Medulla oblongata (tissue), 1 donor: ENCODE results near the gene TCL1A.

Experiments
- DNase-seq: peaks from one replicate; pipeline ENCODE4 v3.0.0-alpha.2; 2015; ENCODE audit errors: extremely low spot score

Gene TCL1A

DNA sequence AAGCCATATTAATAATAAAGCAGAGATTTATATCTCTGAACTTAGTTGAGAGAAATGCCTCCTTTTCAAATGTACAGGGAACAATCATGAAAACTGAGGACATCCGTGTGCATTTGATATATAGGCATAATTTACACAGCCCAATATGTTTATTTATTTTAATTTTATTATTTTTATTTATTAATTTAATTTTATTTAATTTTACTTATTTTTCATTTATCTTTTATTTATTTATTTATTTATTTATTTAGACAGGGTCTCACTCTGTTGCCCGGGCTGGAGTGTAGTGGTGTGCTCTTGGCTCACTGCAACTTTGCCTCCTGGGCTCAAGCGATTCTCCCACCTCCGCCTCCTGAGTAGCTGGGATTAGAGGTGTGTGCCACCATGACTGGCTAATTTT is 8.4 kb downstream of the TCL1A start:
- DNase-seq, result no peak

DNA sequence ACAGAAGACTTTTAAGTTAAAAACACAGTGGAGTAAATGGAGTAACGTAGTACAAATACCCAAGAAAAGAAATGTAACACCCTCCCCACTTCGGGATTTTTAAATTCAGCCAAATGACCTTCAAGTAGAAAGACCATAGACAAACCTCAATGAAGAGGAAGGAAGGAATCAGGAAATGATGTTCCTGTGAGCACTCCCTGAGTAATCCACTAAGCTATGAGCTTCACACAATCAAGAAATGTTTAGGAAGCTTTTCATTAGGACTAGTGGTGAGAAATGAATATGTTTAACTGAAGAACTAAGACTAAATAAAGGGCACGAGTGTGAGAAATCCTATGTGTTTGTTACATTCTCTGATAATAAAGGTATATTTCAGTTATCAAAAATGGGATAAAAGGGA is 10.1 kb downstream of the TCL1A start:
- DNase-seq, result no peak

DNA sequence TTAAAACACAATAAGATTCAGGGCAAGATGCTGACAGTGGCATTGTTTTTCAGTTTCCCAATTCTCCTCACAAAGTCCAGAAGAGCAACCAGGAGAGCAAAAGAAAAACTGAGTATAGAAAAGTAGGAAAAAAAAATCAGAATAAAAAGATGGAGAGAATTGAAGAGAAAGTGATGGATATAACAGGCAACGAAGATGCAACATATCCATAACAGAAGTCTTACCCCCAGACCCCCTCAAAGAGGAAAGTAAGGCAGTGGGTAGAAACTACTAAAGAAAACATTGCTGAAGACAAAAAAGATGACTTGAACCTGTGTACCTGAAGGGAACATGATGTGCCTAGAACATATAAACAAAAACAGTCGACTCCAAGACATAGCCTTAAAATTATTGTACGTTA is 10.6 kb downstream of the TCL1A start:
- DNase-seq, result no peak

DNA sequence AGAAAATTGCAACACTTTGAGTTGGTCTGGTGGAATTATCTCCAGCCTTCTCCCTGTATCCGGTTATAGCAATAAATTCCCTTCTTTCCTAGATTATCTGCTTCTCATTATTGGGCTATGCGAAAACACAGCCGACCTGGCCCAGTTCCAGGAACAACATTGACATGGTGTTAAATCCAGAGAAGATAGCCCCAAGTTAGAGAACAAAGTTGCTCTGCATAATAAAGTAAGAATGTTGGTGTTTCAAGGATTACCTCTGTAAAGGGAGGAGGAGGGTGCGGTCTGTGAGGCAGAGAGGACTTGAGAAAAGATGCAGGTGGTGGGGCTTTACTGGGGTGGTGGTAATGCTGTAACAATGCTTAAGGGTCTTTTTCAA is 12.1 kb downstream of the TCL1A start:
- no peak for DNase-seq

DNA sequence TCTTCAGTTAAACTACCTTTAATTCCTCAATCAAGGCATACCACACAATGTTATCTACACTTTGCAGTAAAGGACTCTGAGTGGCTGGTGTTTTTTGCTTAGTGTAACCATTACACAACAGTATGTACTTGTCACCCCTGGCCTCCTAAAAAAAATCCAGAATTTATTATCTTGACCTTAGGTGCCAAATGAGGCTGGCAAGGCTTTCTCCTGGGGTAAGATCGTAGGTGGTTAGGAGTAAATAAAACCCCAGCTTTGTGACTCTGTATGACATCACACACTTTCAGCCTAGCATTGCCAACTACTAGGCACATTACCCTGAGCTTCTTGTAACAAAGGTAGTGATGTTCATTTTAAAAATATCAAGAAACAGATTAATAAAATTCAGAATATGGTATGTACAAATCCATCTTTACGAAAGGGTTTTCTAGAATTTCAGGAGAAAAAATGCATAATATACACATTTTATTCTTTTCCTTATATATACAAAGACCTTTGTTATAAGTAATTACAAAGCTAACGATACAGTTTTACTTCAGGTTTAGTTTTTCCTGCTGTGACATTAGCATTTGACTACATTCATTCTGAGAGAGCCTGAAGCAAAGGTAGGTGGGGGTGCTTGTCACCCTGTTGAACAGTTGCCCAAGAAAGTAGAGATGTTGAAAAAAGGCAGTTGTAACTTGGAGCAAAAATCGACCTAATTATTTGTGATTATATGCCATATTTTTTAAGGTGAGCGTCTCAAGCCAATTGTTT is 13.5 kb downstream of the TCL1A start:
- no peak for DNase-seq

DNA sequence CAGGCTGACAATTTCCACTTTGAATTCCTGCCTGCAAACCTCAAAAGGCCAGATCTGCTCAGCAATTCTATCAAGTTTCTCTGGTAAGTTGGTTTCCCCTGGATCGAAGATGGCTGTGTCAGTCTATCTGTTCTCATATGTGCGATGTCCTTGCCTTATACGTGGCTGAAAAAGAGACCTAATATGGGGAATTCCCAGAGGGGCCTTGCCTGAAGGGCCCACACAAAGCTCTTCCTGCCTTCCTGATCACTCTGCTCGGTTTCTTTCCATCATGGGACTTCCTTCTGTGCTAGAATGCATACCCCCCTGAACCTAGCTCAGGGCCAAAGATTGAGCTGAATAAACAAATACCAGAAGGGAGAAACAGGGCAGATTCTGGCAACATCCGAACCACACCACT is 14.5 kb downstream of the TCL1A start:
- DNase-seq, result no peak

DNA sequence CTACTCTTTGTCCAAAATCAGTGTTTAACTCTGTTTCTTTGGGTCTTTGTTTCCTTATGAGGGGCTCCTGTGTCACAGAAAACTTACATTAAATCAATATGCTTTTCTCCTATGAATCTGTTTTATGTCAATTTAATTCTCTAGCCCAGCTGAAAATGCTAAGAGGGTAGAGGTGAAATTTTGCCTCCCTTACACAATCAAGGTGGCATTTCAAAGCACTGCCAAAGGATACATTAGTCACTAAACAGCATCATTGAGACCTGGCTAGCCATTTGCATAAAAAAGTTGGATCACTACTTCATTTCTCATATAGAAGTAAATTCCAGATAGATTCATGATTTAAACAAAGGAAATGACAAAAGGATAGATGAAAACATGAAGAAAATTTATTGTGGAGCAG is 15.6 kb downstream of the TCL1A start:
- no peak for DNase-seq

DNA sequence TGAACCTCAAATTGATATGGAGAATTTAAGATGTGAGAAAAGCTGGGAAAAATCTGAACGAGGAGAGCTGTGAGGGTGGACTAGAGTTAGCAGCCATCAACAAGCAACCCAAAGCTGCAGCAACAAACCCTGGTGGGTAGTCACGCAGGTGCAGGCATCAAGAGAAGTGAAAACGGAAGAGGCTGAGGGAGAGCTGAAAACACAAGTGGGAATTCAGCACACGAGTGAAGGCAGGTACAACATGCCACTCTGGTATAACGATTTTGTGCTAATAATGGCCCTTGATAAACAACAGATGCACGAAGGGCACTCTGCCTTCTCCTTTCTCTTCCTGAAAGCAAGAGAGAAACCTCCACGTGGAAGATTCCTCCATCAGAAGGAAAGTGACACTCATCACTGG is 16.2 kb downstream of the TCL1A start:
- DNase-seq, result no peak

DNA sequence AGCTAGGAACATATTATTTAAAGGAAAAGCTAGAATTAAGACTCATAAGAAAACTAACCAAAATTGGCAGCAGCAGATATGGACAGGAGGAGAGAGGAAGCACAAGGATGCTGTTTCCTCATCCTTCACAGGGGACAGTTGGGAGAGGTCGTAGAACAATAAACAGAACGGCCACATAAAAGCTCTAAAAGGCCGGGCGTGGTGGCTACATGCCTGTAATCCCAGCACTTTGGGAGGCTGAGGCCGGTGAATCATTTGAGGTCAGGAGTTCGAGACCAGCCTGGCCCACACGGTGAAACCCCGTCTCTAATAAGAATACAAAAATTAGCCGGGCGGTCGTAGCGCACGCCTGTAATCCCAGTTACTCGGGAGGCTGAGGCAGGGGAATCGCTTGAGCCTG is 17.2 kb downstream of the TCL1A start:
- no peak for DNase-seq

DNA sequence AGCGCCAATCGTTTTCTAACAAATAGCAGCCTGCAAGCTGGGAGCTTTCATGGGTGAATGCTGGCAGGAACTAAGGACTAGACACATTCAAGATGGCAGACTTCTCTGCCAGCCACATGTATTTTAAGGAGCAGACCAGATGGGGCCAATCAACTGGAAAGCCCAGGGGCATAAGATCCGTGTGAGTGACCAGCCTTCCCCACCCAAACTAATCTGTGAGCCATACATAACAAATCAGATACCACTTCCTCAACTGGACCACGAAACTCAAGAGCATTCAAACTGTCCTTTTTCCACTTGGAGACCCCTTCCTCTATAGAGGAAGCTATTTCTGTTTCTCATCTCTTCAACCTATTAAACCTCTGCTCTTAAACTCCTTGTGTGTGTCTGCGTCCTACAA is 18.0 kb downstream of the TCL1A start:
- no peak for DNase-seq

DNA sequence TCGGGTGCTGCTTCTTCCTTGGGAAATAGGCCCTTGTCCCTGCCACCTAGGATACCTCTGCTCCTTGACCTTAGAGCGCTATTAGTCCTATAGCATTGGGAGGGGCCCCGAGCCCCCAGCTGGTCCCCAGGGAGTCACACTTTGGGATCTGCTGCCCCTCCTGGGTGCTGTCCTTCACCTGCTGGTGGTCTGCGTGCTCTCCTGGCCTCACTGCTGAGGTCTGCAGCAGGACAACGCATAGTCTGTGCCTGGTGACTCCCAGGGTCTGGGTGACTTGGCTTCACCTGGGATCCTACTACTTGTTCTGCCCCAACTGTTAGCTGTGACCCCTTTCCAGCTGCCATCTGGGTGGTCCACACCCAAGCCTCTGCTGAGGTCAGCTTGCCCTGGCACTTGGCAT is 18.9 kb downstream of the TCL1A start:
- DNase-seq, result no peak

DNA sequence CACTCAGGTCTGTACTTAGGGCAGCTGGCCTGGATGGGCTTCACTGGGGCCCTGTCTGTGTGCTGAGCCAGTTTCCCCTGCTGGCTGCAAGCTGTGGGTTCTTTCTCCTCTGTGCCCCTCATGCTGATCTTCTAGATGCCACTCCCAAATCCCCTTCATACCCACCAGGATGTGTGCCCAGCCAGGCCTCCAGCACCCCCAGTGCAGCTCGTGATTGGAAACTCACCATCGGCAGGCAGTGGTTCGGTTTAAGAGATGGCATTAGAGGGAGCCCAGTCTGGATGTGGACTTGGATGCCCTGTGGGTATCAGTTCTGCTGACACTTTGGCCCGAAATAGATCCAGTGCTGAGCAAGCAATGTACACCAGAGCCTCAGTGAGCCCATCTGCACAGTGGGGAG is 21.8 kb downstream of the TCL1A start:
- DNase-seq, result no peak

DNA sequence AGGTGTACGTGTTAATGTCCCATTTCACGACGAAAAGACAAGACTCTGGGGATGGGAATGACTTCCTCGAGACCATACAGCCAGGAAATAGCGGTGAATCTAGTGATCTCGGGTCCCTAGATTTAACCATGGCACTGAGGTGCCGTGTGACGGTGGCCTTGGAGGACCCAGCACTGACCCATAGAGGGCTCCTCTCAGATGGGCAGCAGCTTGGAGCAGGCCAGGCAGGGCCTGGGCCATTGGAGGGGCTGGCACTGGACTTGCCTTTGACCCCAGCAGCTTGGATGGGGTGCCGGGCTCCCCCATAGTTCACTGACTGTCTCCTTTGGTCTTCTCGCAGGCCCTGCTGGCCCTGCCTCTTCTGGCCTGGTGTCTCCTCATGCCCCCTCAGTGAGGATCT is 22.3 kb downstream of the TCL1A start:
- DNase-seq, result no peak

DNA sequence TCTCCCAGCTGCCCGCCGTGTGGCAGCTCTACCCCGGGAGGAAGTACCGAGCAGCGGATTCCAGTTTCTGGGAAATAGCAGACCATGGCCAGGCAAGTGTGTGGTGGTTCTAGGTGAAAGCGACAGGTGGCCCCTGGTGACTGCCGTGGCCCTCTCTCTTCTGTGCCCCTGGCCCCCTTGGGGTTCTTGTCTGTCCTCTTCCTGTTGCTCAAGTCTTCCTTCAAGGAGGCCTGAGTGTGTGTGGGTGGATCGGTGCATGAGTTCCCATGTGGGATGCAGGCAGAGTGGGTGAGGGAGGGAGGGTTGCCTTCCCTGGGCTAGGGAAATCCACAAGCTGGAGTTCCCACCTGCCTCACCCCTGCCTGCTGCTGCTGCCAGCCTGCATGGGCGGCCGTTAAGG is 23.1 kb downstream of the TCL1A start:
- DNase-seq, result no peak

DNA sequence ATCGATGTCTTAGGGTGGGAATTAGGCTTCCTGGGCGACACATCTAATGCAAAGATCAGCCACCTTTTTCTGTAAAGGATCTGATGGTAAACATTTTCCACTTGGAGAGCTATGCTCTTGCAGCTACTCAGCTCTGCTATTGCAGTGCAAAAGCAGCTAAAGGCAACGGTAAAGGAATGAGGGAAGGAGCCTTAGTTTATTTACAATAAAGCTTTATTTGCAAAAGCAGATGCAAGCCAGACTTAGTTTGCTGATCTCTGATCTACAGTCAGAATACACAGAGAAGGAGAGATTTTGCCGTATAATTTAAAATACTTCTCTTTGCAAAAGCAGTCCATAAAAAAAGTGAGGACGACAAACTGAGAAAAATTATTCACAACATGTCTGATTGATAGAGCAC is 24.5 kb downstream of the TCL1A start:
- DNase-seq, result no peak

DNA sequence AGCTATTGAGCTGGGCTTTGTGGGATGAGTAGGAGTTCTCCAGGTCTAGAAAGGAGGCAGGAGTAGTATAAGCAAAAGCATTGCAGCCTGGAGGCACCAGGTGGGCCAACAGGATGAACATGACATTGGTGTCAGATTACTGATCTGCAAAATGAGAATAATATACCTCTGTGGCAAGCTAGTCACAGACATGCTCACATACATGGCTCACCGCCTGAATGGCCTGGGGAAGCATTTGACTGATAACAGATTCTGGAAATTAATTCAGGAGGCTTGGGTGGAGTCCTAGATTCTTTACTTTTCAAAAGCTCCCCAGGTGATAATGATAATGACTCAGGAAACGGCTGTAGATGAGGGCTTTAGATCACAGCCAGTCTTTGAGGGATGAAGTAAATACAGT is 27.0 kb downstream of the TCL1A start:
- no peak for DNase-seq

DNA sequence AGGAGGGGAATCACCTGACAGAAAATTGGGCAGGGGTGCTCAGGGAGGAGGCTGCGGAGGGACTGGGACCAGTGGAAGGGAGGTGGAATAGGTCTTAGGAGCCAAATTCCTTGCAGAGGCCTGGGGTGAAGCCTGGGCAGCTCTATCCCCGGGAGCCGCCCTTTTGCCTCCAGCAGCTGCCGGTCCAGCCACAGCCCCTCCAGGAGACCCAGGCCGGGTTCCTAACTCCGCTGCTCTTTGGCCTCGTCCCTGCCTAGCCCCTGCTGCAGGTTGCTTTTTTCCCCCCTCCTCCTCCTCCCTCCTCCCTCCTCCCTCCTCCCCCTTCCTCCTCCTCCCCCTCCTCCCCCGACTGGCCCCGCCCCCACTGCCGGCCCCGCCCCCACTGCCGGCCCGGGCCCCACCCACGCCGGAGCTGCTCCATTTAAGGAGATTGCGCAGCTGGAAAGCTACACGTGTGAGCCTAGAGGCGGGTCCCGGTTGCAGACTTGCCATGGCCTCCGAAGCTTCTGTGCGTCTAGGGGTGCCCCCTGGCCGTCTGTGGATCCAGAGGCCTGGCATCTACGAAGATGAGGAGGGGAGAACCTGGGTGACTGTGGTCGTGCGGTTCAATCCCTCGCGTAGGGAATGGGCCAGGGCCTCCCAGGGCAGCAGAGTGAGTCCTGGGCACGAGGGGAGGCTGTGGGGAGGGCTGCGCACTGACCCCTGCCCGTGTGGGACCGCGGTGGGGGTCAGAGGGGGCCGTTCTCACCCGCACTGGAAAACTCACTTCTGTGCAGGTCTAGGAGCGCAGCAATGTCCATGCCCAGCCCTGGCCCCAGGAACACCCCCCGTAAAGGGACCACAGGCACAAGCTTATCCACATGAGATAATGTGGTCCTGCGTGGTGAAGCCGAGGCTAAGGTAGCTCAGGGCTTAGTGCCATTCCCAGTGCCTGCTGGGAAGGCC is 27.7 kb downstream of the TCL1A start, which contains the start of gene TCL1B:
Gene TCL1B (plus strand): TSS at position 449 of the 945 bp plus-strand sequence. CDS start 42 bp downstream, at position 491.
- DNase-seq, result no peak

DNA sequence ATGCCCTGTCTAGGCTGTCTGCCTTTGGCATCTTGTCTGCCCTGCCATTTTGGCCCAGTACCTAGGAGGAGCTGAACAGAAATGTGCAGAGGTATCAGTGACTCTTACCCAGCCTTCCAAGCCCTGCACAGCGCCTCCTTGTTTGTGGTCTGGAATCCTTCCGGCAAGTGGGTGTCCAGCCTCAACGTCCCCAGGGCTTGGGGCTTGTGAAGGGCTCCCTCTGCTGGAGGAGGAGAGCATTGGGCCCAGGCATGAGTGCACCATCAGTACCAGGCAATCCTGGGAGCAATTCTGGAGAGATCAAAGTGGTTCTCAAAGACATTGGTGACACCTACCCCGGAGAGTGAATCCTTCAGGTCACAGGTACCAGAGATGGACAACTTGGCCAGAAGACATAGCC is 30.1 kb downstream of the TCL1A start:
- DNase-seq, result no peak

DNA sequence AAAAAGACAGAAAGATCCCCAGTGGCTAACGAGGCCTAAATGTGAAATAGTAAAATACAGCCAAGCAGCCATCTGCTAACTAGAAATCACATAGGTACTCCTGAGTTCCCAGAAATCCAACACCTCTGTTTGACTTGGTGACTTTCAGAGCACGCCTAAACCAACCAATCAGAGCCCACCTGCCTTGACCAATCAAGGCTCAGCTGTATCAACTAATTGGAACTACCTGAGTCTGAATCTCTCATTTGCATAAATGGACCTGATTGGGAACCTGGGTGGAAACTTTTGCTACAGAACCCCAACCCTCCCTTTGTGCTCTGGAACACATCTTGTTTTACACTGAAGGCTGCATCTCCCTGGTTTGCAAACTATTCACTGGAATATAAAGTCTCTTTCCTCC is 32.8 kb downstream of the TCL1A start:
- no peak for DNase-seq

DNA sequence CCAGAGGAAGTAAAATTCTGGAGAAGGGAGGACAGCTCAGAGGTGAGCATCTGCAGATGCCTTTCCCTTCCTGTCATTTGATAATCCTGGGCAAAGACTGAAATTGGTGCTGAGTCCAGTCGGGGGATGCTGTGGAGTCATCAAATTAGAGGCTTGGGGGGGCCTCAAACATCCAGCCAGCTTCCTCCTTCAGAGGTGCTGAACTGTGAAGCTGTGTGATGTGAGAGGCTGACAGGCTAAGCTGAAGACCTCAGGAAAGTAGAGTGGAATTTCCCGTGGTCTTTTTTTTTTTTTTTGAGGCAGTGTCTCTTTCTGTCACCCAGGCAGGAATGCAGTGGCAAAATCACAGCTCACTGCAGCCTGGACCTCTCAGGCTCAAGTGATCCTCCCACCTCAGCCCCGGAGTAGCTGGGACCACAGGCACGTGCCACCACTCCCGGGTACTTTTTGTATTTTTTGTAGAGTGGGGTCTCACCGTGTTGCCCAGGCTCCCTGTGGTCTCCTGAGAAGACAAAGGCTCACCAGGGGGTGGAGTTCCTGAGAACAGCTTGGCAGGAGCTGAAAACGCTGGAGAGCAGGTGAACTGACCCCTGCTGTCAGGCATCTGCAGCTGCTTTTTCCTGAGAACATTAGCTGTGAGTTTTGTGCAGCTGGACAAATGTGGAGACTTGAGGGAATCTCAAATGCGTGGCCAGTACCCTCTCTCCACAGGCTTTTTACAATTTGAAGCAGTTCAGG is 33.8 kb downstream of the TCL1A start:
- DNase-seq, result no peak

DNA sequence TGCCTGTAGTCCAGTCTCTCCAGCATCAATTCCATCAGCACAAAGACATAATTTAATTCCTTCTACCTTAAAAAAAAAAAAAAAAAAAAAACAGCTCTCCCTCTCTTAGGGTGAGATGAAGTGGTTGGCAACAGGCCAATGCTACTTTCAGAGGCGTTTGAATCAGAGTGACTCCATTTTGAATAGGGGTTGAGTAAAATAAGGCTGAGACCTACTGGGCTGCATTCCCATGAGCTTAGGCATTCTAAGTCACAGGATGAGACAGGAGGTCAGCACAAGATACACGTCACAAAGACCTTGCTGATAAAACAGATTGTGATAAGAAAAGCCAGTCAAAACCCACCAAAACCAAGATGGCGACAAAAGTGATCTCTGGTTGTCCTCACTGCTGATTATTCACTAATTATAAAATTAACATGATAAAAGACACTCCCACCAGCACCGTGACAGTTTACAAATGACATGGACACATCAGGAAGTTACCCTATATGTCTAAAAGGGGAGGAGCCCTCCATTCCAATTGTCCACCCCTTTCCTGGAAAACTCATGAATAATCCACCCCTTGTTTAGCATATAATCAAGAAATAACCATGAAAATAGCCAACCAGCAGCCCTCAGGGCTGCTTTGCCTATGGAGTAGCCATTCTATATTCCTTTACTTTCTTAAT is 34.6 kb downstream of the TCL1A start:
- no peak for DNase-seq
